Ovary (tissue), 9 donors: ENCODE data around the gene OR10A3. TPM values are rescaled to one million over a fixed set of nuclear protein-coding genes. Genes with fewer than 3 reads are reported as not detected.

Experiments
- DNase-seq, 5 donors: peaks; one replicate each; pipeline ENCODE4 v3.0.0-alpha.2; 2019 to 2020
- H3K27ac ChIP-seq, 2 donors: fragments of 200-600 bp; one replicate each; pipeline versions ENCODE4 v1.5.1 to v1.8.0; 2019 to 2022
- H3K27me3 ChIP-seq: fragments of 200-600 bp; one replicate; pipeline ENCODE4 v1.8.0; 2022
- H3K36me3 ChIP-seq: fragments of 200-600 bp; sonication (generic); one replicate; pipeline ENCODE4 v1.5.1; 2019
- H3K4me1 ChIP-seq: one replicate; pipeline ENCODE4 v1.8.1; 2013; ENCODE audit warnings: mild to moderate bottlenecking, moderate library complexity; ENCODE audit not compliant: insufficient read depth
- H3K4me3 ChIP-seq: fragments of 200-600 bp; sonication (generic); one replicate; pipeline ENCODE4 v1.5.1; 2017
- H3K9me3 ChIP-seq, 2 donors: fragments of 200-600 bp in 1 of 2; sonication (generic) in 1 of 2; one replicate each; pipeline versions ENCODE4 v1.5.1 to v1.8.1; 2013 to 2019; ENCODE audit warnings: mild to moderate bottlenecking in 1 of 2, moderate library complexity in 1 of 2
- EP300 ChIP-seq: sonication (generic); formaldehyde crosslinking; IDR thresholded peaks from one replicate; pipeline ENCODE4 v1.6.1; 2017; ENCODE audit warnings: antibody characterized with exemption
- POLR2A ChIP-seq: fragments of 450-650 bp; IDR thresholded peaks from one replicate; pipeline ENCODE4 v1.6.1; 2017; ENCODE audit warnings: antibody characterized with exemption, mild to moderate bottlenecking, moderate library complexity
- WGBS, 3 donors: extraction: QIAGEN DNeasy Blood & Tissue Kit in 1 of 3; methylation state at CpG; one replicate each; pipeline versions ENCODE4 v1.1.5 to v1.1.7; 2013 to 2017; 5-methylcytosine and 5-hydroxymethylcytosine counted together
- intact Hi-C, 4 donors: fragments of 100-400 bp; cut with DNase I; formaldehyde crosslinking; loops; one replicate each; pipeline versions ENCODE4 v1.11.0 to v1.15.1; 2022 to 2023
- polyA plus RNA-seq, 2 donors: library from polyadenylated mRNA; stranded (reverse); fragments of 200-250 nt in 1 of 2; fragments of 350-450 nt in 1 of 2; fragmentation: Illumina TruSeq in 1 of 2; extraction: RNeasy Lipid Tissue Mini Kit (QIAGEN cat#74804) in 1 of 2; gene quantifications; one replicate each; pipeline ENCODE4 v1.2.3, GENCODE V29; 2013 to 2014
- total RNA-seq, 7 donors: library from RNA; depleted of rRNA in 2 of 7; stranded (reverse); fragments of >200 nt in 2 of 7; fragmentation: NEBNext Ultra II Directional in 3 of 7; extraction: Animal tissue kit (Norgen Biotek cat#: 25700) in 3 of 7; gene quantifications; one replicate each; pipeline versions ENCODE4 v1.1.0 to v1.2.4, GENCODE V29; 2016 to 2023
- TF ChIP-seq, protein P1 (sequence below), 3 donors: fragments of 450-650 bp in 2 of 3; fragments of 200-600 bp in 1 of 3; IDR thresholded peaks; one replicate each; pipeline versions ENCODE4 v1.5.1 to v1.8.0; 2016 to 2022; ENCODE audit warnings: antibody characterized with exemption in 3 of 3, mild to moderate bottlenecking in 1 of 3
- donor health status: DM: no; HTN: no; CAD: no; lungs with moderate emphysema.
- donor health status: DM: no; HTN: no; CAD: no.
- donor health status: Bipolar disorder and iron deficiency.
- donor health status: DM: yes; HTN: yes; CAD: no.
- donor health status: DM: no; HTN: no; CAD: no.
- donor health status: DM: yes; HTN: yes; CAD: no.

OR10A3 gene
- total and polyA plus RNA-seq, 9 donors, result not detected

DNA sequence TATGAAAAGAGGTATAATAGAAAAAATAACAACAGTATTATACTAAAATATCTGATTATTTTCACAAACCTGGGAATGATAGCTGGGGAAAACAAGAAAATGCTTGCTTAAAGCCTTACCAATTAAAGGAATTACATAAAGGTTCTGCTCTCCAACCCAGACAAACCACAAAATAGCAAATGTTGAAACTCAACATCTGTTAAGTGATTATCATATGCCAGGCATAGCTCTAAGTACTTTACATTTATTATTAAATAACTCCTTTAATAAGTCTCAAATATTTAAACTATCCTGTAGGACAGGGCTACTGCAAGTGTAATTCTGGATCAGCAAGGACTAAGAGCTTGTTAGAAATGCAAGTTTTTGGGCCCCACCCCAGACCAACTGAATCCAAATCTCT lies 30.5 kb downstream of the OR10A3 start:
- Histone ChIP-seq H3K4me3 (no peak overlapping the region), H3K4me1 (no peaks in the 10 kb centered on the region), H3K27ac (no peak overlapping the region), H3K36me3 (no peaks in the 10 kb centered on the region), H3K27me3 (no peaks in the 10 kb centered on the region), H3K9me3 (no peaks in the 10 kb centered on the region)
- TF ChIP-seq, protein P1, sequence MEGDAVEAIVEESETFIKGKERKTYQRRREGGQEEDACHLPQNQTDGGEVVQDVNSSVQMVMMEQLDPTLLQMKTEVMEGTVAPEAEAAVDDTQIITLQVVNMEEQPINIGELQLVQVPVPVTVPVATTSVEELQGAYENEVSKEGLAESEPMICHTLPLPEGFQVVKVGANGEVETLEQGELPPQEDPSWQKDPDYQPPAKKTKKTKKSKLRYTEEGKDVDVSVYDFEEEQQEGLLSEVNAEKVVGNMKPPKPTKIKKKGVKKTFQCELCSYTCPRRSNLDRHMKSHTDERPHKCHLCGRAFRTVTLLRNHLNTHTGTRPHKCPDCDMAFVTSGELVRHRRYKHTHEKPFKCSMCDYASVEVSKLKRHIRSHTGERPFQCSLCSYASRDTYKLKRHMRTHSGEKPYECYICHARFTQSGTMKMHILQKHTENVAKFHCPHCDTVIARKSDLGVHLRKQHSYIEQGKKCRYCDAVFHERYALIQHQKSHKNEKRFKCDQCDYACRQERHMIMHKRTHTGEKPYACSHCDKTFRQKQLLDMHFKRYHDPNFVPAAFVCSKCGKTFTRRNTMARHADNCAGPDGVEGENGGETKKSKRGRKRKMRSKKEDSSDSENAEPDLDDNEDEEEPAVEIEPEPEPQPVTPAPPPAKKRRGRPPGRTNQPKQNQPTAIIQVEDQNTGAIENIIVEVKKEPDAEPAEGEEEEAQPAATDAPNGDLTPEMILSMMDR (IDR thresholded peaks at IDR 0.05), result no peak
- no peak for TF ChIP-seq POLR2A
- TF ChIP-seq EP300, result no peak
- intact Hi-C loops, result no loop called here
- DNase-seq, result no peak

DNA sequence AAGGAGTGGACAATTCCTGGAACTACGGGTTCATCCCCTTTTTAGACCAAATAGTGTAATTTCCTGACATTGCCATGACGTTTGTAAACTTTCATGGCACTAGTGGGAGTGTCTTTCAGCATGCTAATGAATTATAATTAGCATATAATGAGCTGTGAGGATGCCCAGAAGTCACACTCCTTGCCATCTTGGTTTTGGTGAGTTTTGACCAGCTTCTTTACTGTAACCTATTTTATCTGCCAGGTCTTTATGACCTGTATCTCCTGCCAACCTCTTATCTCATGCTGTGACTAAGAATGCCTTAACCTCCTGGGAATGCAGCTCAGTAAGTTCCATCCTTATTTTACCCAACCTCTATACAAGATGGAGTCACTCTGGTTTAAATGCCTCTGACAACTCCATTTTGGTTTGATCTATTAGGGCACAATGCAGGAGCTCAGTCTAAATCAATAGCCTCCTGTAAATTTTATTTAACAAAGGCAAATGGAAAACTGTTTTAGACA lies 31.2 kb downstream of the OR10A3 start:
- Histone ChIP-seq H3K4me1 (no peaks in the 10 kb centered on the region), H3K27ac (no peak overlapping the region), H3K27me3 (no peaks in the 10 kb centered on the region), H3K4me3 (no peak overlapping the region), H3K9me3 (no peaks in the 10 kb centered on the region), H3K36me3 (no peaks in the 10 kb centered on the region)
- intact Hi-C loops, result no loop called here
- DNase-seq, result no peak
- 33 to 39% (median 38%) methylated on average over 2 of the region's 2 CpGs for WGBS, 3 donors
- TF ChIP-seq, protein P1 (IDR thresholded peaks at IDR 0.05), result no peak
- TF ChIP-seq POLR2A (no peak), EP300 (no peak)

DNA sequence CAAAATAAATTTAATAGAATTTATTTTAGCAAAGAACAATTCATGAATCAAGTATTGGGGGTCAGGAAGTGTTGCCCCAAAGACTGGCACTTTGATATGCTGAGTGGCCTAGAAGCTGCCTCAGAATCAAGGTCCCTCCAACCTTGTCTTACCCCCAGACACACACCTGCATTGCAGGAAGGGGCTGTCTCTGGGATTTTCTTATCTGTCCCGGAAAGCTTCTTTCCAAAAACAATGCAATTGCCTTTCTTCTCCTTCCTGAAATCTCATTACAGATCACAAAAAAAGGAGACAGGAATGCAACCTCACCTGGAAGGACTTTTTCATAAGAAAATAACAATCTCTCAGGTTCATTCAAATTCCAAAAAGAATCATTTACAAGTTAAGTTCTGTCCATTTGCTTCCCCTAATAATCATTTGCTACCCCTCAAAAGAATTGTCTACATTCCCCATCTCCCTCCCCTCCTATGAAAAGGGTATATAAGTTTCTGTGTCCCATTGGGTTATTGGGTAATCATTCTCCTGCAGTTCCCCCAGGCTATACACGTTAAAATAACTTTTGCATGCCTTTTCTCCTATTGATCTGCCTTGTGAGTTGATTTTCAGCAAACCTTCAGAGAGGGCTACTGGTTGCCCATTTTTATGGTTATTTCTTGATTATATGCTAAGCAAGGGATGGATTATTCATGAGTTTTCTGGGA lies 31.8 kb downstream of the OR10A3 start:
- 35 to 64% (median 44%) methylated on average over 2 of the region's 2 CpGs for WGBS, 3 donors
- H3K36me3 ChIP-seq, result no peaks in the 10 kb centered on the region
- H3K4me3 ChIP-seq, result no peak overlapping the region
- H3K4me1 ChIP-seq, result no peaks in the 10 kb centered on the region
- intact Hi-C loops, result no loop called here
- DNase-seq, result no peak
- H3K27ac ChIP-seq, result no peak overlapping the region
- H3K9me3 ChIP-seq, result no peaks in the 10 kb centered on the region
- H3K27me3 ChIP-seq, result no peaks in the 10 kb centered on the region
- TF ChIP-seq, protein P1 (IDR thresholded peaks at IDR 0.05), result no peak
- TF ChIP-seq EP300, result no peak

DNA sequence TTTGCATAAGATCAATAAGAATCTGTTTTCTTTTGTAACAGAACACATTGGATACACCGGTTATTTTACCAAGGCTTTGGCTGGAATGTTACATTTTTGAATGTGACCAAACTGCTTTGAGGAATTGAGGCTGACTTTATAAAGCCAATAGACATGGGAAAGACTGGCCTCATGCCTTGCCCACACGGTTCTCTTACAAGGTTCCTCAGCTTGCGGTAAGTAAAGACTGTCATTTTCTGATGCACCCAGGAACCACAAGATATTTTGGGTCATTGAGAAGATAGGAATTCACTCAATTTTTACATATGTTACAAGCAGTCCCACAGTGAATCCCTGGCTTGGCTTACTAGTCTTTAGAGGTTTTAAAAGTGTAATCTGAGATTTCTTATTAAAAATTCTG lies 34.4 kb downstream of the OR10A3 start:
- intact Hi-C loops, result no loop called here
- no peak overlapping the region for H3K27ac ChIP-seq
- DNase-seq, result no peak
- no peak for TF ChIP-seq POLR2A
- TF ChIP-seq EP300, result no peak
- TF ChIP-seq, protein P1 (IDR thresholded peaks at IDR 0.05), result no peak
- no peaks in the 10 kb centered on the region for H3K4me1 ChIP-seq
- H3K36me3 ChIP-seq, result no peaks in the 10 kb centered on the region
- H3K27me3 ChIP-seq, result no peaks in the 10 kb centered on the region
- H3K9me3 ChIP-seq, result no peaks in the 10 kb centered on the region
- WGBS, 3 donors, result 25 to 43% (median 26%) methylated on average over 3 of the region's 3 CpGs
- no peak overlapping the region for H3K4me3 ChIP-seq
